Stimulated activated CD8-positive, alpha-beta memory T cell treated with anti-CD3 and anti-CD28 coated beads, Interleukin-7, amount 100 ng/mL, for 1 hour (primary cell): ENCODE measurements around the gene FUCA1.
"Not testable (repeated sequence)": the region's sequence is repeated elsewhere in the genome, so short reads cannot be mapped to it uniquely, and the experiment has no call there.

Source experiments
- DNase-seq, 2 donors: peaks; one replicate each; pipeline ENCODE4 v3.0.0-alpha.2; 2020; ENCODE audit warnings: low read depth in 2 of 2

FUCA1 gene

GRCh38 chr1:23838401-23838866 is 29.7 kb downstream of the FUCA1 start:
- DNase-seq: peak; percentile 63 to 66

- no peak for DNase-seq
Observed at GRCh38 chr1:23837908-23838307, 30.2 kb downstream of the FUCA1 start.

- no peak for DNase-seq
Observed at GRCh38 chr1:23836037-23836436, 32.1 kb downstream of the FUCA1 start.

GRCh38 chr1:23834156-23834555 is 33.9 kb downstream of the FUCA1 start:
- not testable (repeated sequence) for DNase-seq

- no peak for DNase-seq
Observed at GRCh38 chr1:23827717-23828116, 40.4 kb downstream of the FUCA1 start.

GRCh38 chr1:23826590-23826989 is 41.5 kb downstream of the FUCA1 start:
- not testable (repeated sequence) for DNase-seq

GRCh38 chr1:23825762-23826522 is 42.1 kb downstream of the FUCA1 start:
- DNase-seq: no peak

- DNase-seq: peak; percentile 76 to 80
Observed at GRCh38 chr1:23825076-23825761, 42.9 kb downstream of the FUCA1 start, which contains the start of gene HMGCL. TSS of gene HMGCL (minus strand) at chr1:23825429. CDS start at chr1:23825415, 14 bp downstream.

GRCh38 chr1:23824711-23825075 is 43.4 kb downstream of the FUCA1 start:
- DNase-seq: no peak

GRCh38 chr1:23823767-23824166 is 44.3 kb downstream of the FUCA1 start:
- DNase-seq: no peak

GRCh38 chr1:23817633-23818032 is 50.5 kb downstream of the FUCA1 start:
- DNase-seq: no peak

GRCh38 chr1:23816906-23817305 is 51.2 kb downstream of the FUCA1 start:
- no peak for DNase-seq

GRCh38 chr1:23816361-23816760 is 51.7 kb downstream of the FUCA1 start:
- DNase-seq: no peak

- DNase-seq: no peak
Observed at GRCh38 chr1:23814016-23814415, 54.1 kb downstream of the FUCA1 start.

- DNase-seq: no peak
Observed at GRCh38 chr1:23810818-23811540, 57.1 kb downstream of the FUCA1 start.

GRCh38 chr1:23809751-23810171 is 58.3 kb downstream of the FUCA1 start:
- peak; percentile 56 to 64 for DNase-seq

- no peak for DNase-seq
Observed at GRCh38 chr1:23807453-23807852, 60.6 kb downstream of the FUCA1 start.

GRCh38 chr1:23806280-23806679 is 61.8 kb downstream of the FUCA1 start:
- DNase-seq: no peak

GRCh38 chr1:23805025-23805424 is 63.1 kb downstream of the FUCA1 start:
- no peak for DNase-seq

- no peak for DNase-seq
Observed at GRCh38 chr1:23804183-23804835, 63.8 kb downstream of the FUCA1 start.

- no peak for DNase-seq
Observed at GRCh38 chr1:23803674-23804073, 64.4 kb downstream of the FUCA1 start.

- not testable (repeated sequence) for DNase-seq
Observed at GRCh38 chr1:23802809-23803342, 65.2 kb downstream of the FUCA1 start.
